Measurements from ENCODE around the gene SPECC1L.

DNA sequence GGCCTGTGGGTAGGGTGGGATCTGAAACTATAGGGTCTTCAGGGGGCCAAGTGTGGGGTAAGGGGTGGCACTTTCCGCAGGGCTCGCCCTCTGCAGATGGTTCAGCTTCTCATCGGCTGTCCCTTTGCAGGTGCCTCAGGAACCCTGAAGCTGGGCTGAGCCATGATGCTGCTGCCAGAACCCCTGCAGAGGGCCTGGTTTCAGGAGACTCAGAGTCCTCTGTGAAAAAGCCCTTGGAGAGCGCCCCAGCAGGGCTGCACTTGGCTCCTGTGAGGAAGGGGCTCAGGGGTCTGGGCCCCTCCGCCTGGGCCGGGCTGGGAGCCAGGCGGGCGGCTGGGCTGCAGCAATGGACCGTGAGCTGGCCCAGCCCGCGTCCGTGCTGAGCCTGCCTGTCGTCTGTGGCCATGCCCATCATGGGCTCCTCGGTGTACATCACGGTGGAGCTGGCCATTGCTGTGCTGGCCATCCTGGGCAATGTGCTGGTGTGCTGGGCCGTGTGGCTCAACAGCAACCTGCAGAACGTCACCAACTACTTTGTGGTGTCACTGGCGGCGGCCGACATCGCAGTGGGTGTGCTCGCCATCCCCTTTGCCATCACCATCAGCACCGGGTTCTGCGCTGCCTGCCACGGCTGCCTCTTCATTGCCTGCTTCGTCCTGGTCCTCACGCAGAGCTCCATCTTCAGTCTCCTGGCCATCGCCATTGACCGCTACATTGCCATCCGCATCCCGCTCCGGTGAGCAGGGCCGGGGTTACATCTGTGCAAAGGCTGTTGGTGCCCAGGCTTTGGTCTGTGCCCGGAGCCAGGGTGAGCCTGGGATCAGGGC lies 162.6 kb downstream of the SPECC1L start:
- no peak for TF ChIP-seq EZH2phosphoT487 (IDR thresholded peaks at IDR 0.05; ENCODE audit: borderline replicate concordance, low read length)
- TF ChIP-seq, protein P1, sequence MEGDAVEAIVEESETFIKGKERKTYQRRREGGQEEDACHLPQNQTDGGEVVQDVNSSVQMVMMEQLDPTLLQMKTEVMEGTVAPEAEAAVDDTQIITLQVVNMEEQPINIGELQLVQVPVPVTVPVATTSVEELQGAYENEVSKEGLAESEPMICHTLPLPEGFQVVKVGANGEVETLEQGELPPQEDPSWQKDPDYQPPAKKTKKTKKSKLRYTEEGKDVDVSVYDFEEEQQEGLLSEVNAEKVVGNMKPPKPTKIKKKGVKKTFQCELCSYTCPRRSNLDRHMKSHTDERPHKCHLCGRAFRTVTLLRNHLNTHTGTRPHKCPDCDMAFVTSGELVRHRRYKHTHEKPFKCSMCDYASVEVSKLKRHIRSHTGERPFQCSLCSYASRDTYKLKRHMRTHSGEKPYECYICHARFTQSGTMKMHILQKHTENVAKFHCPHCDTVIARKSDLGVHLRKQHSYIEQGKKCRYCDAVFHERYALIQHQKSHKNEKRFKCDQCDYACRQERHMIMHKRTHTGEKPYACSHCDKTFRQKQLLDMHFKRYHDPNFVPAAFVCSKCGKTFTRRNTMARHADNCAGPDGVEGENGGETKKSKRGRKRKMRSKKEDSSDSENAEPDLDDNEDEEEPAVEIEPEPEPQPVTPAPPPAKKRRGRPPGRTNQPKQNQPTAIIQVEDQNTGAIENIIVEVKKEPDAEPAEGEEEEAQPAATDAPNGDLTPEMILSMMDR (conservative IDR thresholded peaks at IDR 0.05; ENCODE audit: low read depth, low read length), result no peak

All from PC-3 (cell line).